ENCODE data around the gene PLA2G4A.

Gene PLA2G4A

DNA sequence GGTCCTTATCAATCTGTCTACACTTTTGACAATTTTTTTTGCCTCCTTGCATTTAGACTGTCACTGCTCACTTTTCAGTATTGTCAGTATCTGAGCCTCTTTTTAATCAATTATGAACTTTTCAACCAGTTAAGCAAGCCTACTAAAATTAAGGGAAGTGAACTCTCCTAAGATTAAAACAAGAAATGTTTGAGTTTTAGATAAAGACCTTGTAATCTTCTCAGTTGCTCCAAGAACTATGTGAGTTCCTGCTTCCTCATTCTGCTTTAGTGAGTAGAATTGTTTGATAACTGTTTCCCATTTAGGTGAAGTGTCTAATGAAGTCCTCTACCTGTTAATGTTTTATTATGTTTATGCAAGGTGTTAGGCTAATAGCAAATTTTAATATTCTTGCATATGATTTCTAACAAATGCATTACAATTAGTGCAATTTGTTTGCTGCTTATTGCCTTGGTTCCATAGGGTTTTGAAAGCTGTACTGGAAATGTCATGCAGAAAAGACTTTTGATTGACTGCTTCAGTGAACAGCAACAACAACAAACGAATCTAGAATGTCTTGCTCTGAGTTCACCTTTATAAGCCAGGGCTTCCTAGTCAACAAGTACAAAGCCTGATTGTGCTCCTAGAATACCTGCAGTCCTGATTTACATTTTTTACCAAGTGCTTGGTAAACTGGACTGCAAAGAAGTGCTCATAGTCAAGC, 40.9 kb downstream of the PLA2G4A start:
- TF ChIP-seq, protein P1, sequence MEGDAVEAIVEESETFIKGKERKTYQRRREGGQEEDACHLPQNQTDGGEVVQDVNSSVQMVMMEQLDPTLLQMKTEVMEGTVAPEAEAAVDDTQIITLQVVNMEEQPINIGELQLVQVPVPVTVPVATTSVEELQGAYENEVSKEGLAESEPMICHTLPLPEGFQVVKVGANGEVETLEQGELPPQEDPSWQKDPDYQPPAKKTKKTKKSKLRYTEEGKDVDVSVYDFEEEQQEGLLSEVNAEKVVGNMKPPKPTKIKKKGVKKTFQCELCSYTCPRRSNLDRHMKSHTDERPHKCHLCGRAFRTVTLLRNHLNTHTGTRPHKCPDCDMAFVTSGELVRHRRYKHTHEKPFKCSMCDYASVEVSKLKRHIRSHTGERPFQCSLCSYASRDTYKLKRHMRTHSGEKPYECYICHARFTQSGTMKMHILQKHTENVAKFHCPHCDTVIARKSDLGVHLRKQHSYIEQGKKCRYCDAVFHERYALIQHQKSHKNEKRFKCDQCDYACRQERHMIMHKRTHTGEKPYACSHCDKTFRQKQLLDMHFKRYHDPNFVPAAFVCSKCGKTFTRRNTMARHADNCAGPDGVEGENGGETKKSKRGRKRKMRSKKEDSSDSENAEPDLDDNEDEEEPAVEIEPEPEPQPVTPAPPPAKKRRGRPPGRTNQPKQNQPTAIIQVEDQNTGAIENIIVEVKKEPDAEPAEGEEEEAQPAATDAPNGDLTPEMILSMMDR (IDR thresholded peaks at IDR 0.05; ENCODE audit: low read depth, low read length) = no peak
- Histone ChIP-seq H3K27me3 (no peaks in the 10 kb centered on the region), H3K4me3 (ENCODE audit: low read depth, low read length) (no peak overlapping the region), H3K36me3 (no peaks in the 10 kb centered on the region), H3K4me1 (no peaks in the 10 kb centered on the region), H3K9me3 (no peaks in the 10 kb centered on the region)
- DNase-seq = no peak

DNA sequence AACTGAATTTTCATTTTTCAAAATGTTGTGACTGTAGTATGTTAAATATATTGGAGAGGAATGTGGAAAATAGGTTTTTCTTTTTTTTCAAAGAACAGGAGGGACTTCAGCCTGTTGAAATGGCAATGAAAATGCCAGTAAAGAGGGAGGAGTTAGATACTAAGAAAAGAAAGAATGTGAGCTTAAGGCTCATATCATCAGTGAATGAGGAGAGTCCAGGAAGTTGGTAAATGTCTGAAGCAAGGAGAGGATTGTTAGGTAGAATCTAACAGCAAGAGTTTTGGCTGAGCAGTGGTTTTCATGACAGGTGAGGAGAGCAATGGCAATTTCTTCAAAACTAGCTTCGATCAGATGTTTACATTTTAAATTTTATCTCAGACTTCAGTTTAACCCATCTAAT, 43.0 kb downstream of the PLA2G4A start:
- Histone ChIP-seq H3K4me3 (ENCODE audit: low read depth, low read length) (no peak overlapping the region), H3K36me3 (no peaks in the 10 kb centered on the region), H3K27me3 (no peaks in the 10 kb centered on the region), H3K9me3 (no peaks in the 10 kb centered on the region), H3K4me1 (no peaks in the 10 kb centered on the region)
- DNase-seq = no peak
- TF ChIP-seq, protein P1 (IDR thresholded peaks at IDR 0.05; ENCODE audit: low read depth, low read length) = no peak

DNA sequence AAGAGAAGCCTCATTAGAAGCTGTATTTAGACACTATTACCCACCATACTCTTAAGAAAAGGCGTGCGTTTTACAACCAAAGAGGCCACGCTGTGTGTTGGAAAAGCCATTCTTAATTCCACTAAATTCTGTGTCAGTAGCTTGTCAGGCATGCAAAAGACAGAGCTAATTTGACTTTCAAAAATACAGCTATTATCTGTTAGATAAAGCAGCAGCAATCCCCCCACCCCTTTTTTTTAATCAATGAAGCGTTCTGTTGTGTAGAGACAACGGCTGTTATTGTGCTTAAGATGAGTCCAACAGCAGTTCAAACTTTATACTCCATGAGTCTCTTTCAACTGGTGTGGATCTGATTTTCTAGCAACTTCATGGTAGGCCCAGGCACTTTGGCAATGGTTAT, 43.5 kb downstream of the PLA2G4A start:
- H3K27me3 ChIP-seq = no peaks in the 10 kb centered on the region
- no peak overlapping the region for H3K4me3 ChIP-seq (ENCODE audit: low read depth, low read length)
- no peak for DNase-seq
- TF ChIP-seq, protein P1 (IDR thresholded peaks at IDR 0.05; ENCODE audit: low read depth, low read length) = no peak
- no peaks in the 10 kb centered on the region for H3K36me3 ChIP-seq
- no peaks in the 10 kb centered on the region for H3K9me3 ChIP-seq
- no peaks in the 10 kb centered on the region for H3K4me1 ChIP-seq

DNA sequence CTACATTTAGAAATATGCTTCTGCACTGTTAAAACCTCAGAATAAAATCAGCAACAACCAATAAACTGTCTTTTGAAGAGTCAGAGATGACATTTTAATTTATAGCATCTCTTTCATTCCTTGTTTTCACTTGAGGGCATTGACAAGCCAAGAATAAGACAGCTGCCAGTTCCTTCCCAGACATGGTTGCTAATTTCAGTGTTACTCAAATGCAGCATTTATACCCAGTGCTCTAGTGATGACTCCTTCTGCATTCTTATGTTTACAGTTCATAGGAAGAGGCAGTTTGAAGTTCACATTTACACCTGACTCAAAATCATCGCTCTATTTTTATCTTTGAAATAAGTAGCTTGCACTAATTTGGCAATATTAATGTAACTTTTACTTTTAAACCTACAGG, 44.9 kb downstream of the PLA2G4A start:
- Histone ChIP-seq H3K27me3 (no peaks in the 10 kb centered on the region), H3K36me3 (no peaks in the 10 kb centered on the region), H3K4me1 (no peaks in the 10 kb centered on the region), H3K9me3 (no peaks in the 10 kb centered on the region), H3K4me3 (ENCODE audit: low read depth, low read length) (no peak overlapping the region)
- DNase-seq = no peak
- TF ChIP-seq, protein P1 (IDR thresholded peaks at IDR 0.05; ENCODE audit: low read depth, low read length) = no peak

DNA sequence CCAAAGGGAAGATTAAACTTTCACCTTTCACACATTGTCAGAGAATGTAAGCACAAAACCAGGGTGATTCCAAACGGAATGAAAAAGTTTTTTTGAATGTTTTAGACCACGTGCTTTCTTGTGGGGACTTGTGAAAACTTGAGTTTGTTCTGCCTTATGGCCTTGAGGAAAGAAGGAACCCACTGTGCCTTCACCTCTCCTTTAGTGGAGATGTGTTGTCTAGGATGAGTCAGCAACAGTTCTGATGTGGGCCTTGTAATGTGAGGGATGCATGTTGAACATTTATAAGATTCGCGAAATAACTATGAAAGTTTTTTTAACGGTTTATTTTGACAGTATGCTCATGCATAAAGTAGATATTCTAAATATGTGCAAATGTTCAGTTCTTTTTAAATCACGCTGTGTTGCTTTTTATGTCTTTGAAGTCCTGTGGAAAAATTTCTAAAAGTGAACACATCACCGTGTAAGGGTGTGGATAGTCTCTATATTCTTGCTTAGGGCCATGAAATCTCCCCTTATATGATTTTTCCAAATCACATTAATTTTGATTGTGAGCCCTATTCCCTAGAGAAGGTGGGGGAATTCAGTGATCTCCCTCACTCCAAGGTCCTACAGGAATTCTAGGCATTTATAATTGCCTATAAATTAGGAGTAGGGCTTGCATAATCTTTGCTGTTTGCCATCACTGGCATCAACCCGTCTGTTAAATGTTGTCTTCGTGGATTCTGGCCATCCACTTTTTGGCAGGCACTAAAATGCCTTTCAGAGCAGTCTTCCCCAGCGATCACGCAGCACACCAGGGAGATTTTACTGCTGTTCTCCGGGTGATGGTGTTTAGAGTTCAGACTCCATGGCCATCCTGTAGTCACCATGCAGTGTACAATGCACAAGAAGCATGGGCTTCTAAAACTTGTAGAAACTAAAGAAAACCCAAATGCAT, 47.4 kb downstream of the PLA2G4A start:
- DNase-seq = no peak
- Histone ChIP-seq H3K36me3 (no peaks in the 10 kb centered on the region), H3K27me3 (no peaks in the 10 kb centered on the region), H3K4me3 (ENCODE audit: low read depth, low read length) (no peak overlapping the region), H3K9me3 (no peaks in the 10 kb centered on the region), H3K4me1 (no peaks in the 10 kb centered on the region)
- TF ChIP-seq, protein P1 (IDR thresholded peaks at IDR 0.05; ENCODE audit: low read depth, low read length) = no peak

DNA sequence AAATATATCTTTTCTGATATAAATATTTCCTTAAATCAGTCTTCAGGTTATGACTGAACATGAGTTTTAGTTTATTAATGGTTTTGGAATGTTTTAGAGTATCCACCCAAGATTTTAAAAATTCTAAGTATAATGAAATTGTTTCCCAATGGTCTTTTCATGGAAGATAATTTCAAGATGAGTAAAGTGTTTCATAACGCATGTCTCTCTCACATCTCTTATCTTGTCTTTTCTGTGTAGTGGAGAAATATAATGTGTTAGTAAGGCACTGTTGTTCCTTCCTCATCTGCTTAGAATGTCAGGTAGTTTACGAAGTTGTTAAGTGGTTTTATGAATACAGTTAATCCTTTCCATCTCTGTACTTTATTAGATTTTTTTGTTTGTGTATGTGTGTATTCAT, 49.6 kb downstream of the PLA2G4A start:
- TF ChIP-seq, protein P1 (IDR thresholded peaks at IDR 0.05; ENCODE audit: low read depth, low read length) = no peak
- Histone ChIP-seq H3K36me3 (no peaks in the 10 kb centered on the region), H3K4me1 (no peaks in the 10 kb centered on the region), H3K4me3 (ENCODE audit: low read depth, low read length) (no peak overlapping the region), H3K27me3 (no peaks in the 10 kb centered on the region), H3K9me3 (no peaks in the 10 kb centered on the region)
- no peak for DNase-seq
